HG03039 (cell line): Measurements from ENCODE around the gene KANK2.
"Not testable (repeated sequence)": the region's sequence is repeated elsewhere in the genome, so short reads cannot be mapped to it uniquely, and the experiment has no call there.

ENCODE experiments used
- ATAC-seq: cut with Tn5 transposase; IDR thresholded peaks from one replicate; pipeline ENCODE4 v1.9.1; 2021; ENCODE audit warnings: mild to moderate bottlenecking, moderate library complexity; ENCODE audit not compliant: unreplicated experiment

The KANK2 gene

GRCh38 chr19:11175920-11176319, 21.4 kb downstream of the KANK2 start:
- no peak for ATAC-seq

- ATAC-seq = no peak
These were observed 23.0 kb downstream of the KANK2 start for GRCh38 chr19:11174336-11174735.

- ATAC-seq = no peak
These were observed 23.7 kb downstream of the KANK2 start for GRCh38 chr19:11173516-11174155.

- no peak for ATAC-seq
These were observed 24.8 kb downstream of the KANK2 start for GRCh38 chr19:11172576-11172975.

GRCh38 chr19:11171144-11171543, 26.2 kb downstream of the KANK2 start:
- ATAC-seq = no peak

- ATAC-seq = no peak
These were observed 27.3 kb downstream of the KANK2 start for GRCh38 chr19:11169896-11170678.

- ATAC-seq = no peak
These were observed 28.8 kb downstream of the KANK2 start for GRCh38 chr19:11168568-11168967.

GRCh38 chr19:11166281-11167142, 30.8 kb downstream of the KANK2 start:
- no peak for ATAC-seq

GRCh38 chr19:11165486-11166030, 31.8 kb downstream of the KANK2 start:
- ATAC-seq = no peak

GRCh38 chr19:11164879-11165406, 32.4 kb downstream of the KANK2 start:
- no peak for ATAC-seq

- ATAC-seq = no peak
These were observed 33.0 kb downstream of the KANK2 start for GRCh38 chr19:11164296-11164695.

- not testable (repeated sequence) for ATAC-seq
These were observed 36.9 kb downstream of the KANK2 start for GRCh38 chr19:11160440-11160768.

- no peak for ATAC-seq
These were observed 37.5 kb downstream of the KANK2 start for GRCh38 chr19:11159598-11160439.

GRCh38 chr19:11155373-11156120, 41.8 kb downstream of the KANK2 start, which contains the start of gene SPC24:
Gene SPC24 (minus strand): TSS chr19:11155782. CDS start chr19:11155776, 6 bp downstream.
- ATAC-seq = peak; percentile 95

GRCh38 chr19:11154683-11155047, 42.7 kb downstream of the KANK2 start:
- ATAC-seq = no peak

GRCh38 chr19:11152318-11153062, 44.9 kb downstream of the KANK2 start:
- no peak for ATAC-seq

- no peak for ATAC-seq
These were observed 46.2 kb downstream of the KANK2 start for GRCh38 chr19:11151181-11151580.

GRCh38 chr19:11148001-11148400, 49.3 kb downstream of the KANK2 start:
- no peak for ATAC-seq

- no peak for ATAC-seq
These were observed 51.8 kb downstream of the KANK2 start for GRCh38 chr19:11145536-11145924.
